Stimulated activated CD4-positive, alpha-beta T cell treated with anti-CD3 and anti-CD28 coated beads, TNF-alpha, amount 100 ng/mL, for 4 hours (primary cell): ENCODE results near the gene PTN.
"Not testable (repeated sequence)": the region's sequence is repeated elsewhere in the genome, so short reads cannot be mapped to it uniquely, and the experiment has no call there.

ENCODE experiments used
- DNase-seq, 3 experiments: peaks; one replicate each; pipeline ENCODE4 v3.0.0-alpha.2; 2020; ENCODE audit warnings: low read depth in 3 of 3

Gene PTN

DNA sequence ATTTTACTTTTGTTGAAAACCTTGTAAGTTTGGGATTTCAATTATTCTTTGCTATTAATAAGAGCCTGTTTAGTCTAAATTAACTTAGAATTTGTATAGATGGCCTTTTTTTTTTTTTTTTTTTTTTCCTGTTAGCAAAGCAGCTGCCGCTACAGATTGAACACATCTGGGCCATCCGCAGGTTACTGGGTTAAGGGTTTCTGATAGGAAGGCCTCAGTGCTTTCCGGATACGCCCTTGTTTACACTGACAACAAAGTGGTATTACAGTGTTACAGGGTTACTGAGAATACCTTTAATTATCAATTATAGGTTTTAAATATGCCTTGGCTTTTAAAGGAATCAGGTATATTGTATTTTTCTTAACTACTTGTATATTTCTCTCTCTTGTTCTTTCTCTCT is 76.8 kb downstream of the PTN start:
- DNase-seq, result no peak

DNA sequence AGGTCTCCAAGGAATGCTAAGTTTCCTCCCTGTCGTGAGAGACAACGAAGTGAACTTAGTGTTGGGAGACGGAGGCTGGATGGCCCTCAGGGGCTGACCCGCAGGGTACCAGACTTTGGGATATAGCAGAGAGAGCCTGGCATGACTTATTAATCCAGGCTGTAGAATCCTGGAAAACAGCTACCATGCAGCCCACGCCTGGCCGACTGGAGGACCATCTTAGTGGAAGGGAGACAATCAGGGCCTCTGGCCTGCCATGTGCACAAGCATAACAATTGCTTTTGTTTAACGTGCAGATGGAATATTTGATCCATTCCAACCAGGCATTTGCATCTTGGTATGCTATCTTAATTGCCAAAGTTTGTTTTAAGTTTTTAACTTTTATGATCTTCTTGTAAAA is 78.1 kb downstream of the PTN start:
- not testable (repeated sequence) for DNase-seq

DNA sequence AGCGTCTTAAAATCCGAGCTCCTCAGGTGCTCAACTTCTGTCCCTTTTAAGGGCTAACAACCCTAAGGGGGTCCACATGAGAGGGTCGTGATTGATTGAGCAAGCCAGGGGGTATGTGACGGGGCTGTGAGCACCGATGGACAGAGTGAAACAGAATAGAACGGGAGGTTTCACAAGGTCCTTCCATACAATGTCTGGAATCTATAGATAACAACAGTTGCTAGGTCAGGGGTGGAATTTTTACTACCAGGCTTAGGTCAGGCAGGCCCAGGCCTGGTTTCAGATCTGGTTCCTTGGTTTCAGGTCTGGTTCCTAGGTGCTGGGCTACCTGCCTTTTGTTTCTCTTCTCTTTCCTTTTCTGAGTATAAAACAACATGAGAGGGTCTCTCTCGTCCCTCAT is 80.9 kb downstream of the PTN start:
- DNase-seq, result no peak

DNA sequence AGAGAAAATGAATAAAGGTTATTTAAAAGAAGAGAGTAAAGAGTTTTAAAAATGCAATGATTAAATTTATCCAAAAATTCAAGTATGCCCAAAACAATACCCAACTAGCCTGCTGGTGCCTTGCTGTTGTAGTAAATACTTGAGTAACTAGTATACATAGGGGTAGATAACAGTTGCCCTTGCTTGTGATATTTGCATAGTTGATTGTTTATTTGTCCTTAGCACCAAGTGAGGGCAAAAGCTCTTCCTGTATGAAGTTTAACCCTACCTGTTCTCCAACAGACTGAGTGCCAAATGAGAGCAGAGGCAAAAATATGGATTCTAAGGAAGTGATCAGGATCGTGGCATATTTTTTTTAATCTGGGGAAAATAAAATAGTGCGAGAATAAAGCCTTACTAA is 85.0 kb downstream of the PTN start:
- DNase-seq, result no peak

DNA sequence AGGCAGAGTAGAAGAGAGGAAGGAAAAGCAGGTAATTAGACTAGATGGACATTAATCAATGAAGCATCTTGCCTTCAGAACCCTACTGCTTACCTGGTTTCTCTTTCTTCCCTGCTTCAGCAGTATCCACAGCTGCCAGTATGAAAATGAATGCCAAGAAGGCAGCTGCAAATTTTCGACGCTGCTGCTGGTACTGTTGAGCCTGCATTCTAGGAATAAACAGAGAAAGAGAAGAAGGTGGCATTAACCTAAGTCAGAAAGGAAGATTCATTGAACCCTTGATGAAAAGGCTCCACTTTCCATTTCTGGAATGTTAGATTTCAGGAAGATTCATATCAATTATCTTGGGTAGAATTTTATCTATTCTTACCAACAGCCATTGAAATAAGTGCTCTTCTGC is 88.8 kb downstream of the PTN start:
- DNase-seq, result no peak

DNA sequence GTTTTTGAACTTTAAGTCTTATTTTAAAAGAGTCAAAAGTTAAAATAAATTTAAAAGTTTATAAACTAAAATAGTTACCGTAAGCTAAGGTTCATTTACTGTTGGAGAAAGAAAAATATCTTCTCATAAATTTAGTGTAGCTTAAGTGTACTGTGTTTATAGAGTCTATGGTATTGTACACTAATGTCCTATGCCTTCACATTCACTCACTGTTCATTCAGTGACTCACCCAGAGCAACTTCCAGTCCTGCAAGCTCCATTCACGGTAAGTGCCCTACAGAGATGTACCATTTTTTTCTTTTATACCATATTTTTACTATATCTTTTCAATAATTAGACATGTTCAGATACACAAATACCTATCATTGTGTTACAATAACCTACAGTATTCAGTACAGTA is 97.6 kb downstream of the PTN start:
- DNase-seq, result no peak

DNA sequence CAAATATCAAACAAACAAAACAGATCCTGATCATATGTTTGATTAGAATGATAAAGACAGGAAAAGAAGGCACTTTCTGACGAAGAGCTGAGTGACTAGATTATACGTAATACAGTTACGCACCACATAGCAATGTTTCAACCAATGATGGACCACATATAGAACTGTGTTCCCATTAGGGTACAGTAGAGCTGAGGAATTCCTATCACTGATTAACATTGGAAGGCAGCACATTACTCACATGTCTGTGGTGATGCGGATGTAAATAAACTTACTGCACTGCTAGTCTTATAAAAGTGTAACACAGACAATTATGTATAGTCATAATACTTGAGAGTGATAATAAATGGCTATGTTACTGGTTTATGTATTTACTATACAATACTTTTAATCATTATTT is 98.3 kb downstream of the PTN start:
- DNase-seq, result no peak

DNA sequence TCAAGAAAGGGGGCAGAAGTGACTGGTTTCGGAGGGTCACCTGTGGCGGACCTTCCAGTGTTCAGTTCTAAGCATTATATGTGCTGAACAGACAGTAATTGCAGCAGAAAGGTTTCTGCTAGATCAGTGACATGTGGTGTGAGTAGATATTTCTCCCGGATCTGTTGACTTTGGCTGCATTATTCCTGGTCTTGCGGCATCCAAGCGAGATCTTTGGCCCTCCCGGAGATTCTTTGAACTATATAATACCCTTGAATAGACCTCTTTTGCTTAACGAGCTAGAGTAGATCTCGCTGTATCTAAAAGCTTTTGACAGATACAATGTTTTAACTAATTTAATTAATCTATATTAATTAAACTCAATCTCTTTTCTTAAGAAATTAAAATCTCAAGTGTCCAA is 99.8 kb downstream of the PTN start:
- DNase-seq, result no peak

DNA sequence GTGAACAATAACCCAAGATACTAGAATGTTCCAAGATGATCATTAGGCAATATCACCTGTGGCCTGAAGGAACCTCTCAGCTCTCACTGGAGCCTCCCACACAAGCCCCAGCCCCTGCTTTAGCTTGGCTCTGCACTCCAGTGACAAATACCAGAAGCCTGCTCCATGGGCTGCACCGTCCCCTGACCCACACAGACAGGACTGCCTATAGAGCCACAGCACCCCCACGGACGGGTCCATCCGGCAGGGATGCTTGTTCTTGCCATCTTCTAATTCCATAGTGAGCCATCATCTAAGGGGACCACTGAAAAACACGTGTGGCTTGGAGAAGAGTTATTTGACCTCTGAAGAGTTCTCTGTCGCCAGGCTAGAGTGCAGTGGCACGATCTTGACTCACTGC is 100.9 kb downstream of the PTN start:
- DNase-seq, result no peak

DNA sequence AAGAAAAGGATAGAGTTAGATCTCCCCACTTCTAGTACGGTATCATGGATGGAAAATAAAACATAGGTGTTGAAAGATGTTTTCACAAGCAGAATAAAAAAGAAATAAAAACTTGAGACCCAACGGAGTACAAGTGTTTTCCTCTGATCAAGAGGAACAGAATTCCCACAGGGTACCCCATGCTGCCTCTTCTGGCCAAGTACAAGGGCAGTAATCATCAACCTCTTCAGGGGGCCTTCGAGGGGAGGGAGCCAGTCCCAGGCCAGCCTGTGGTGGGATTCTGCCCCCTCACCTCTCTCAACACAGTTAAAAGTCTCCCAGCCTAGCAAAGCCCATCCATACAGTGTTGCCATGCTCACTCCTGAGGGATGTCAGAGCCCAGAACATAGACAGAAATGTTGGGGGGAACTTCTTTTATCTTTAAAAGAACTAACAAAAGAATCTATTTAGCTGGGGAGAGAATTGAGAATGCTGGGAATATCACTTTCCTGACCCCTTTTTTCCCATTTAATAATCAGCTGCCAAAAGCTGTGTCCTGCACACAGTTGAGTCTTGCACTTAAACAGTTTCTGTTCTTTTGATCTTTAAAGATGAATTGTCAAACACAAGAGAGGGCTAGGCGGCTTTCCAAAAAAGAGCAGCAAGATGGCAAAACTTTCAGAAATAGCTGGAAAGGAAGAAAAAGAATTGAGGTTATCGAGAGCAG is 101.7 kb downstream of the PTN start:
- DNase-seq, result no peak

DNA sequence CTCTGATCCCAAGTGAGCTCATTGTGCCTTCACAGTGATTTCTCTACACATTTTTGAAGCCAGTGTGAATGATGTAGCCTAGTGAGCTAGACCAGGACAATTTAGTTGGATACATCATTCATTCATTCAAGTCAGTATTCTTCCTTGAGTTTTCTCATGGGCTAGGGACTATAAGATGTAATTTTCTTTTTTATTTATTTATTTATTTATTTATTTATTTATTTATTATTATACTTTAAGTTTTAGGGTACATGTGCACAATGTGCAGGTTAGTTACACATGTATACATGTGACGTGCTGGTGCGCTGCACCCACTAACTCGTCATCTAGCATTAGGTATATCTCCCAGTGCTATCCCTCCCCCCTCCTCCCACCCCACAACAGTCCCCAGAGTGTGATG is 104.3 kb downstream of the PTN start:
- not testable (repeated sequence) for DNase-seq

DNA sequence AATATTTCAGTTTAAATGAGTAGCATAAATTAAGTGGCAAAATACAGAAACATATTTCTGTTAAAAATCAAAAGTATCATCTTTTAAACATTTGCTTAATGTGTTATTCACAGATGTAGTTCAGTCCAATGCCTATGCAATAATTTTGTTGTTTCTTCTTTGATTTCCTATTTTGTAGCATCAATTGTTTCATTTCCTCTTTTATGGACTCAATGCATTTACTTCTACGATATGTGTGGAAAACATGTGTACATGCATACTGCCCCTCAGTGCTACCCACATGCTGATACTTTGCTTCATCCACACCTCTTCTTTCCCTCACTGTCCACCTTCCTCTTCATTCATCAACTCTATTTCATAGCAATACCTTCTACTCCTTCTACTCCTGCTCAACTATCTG is 108.1 kb downstream of the PTN start:
- DNase-seq, result no peak

DNA sequence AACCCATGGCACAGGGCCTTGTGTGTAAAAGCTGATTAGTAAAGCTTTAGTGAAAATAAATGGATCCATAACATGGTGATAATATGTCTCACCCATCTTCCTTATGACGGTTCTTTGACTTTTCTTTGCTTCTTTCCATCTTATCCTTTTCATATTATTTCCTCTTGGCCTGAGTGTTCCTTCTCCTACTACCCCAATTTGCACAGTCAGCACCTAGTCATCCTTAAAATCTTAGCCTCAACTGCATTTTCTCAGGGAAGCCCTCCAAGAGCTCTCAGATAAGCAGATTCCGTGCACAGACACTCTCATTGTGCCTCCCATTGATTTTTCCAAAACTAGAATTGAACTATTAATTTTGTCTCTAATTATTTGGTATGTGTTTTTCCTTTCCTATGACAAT is 112.4 kb downstream of the PTN start:
- DNase-seq, result no peak

DNA sequence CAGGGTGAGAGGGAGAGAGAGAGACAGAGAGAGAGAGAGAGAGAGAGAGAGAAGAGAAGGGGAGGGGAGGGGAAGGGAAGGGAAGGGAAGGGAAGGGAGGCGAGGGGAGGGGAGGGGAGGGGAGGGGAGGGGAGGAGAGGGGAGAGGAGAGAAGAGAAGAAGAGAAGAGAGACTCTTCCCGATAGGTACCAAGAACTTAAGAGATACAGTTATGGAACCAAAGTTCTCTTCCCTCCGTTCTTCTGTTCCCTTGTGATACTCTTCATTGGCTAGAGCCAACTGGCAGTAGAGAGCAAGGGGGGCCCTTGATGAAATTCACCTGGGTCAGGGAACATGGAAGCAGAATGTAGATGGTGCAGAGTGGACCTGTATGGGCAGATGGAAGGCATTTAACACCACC is 122.1 kb downstream of the PTN start:
- DNase-seq, result no peak

DNA sequence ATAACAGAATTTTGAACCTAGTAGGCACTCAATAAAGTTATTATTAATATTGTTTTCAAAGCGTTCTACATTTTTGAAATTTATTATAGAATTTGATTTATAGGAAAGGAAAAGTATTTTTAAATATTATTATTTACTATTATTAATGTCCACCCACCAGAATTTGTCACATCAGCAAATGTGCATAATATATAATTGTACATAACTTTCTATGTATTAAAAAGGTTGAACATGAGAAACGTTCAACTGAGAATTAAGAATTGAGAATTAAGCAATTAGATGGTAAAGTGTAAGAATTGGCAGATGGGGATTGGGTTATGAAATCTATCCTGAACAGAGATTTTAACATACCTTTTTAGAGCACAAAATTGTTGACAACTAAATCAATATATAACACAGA is 129.8 kb downstream of the PTN start:
- DNase-seq, result no peak

DNA sequence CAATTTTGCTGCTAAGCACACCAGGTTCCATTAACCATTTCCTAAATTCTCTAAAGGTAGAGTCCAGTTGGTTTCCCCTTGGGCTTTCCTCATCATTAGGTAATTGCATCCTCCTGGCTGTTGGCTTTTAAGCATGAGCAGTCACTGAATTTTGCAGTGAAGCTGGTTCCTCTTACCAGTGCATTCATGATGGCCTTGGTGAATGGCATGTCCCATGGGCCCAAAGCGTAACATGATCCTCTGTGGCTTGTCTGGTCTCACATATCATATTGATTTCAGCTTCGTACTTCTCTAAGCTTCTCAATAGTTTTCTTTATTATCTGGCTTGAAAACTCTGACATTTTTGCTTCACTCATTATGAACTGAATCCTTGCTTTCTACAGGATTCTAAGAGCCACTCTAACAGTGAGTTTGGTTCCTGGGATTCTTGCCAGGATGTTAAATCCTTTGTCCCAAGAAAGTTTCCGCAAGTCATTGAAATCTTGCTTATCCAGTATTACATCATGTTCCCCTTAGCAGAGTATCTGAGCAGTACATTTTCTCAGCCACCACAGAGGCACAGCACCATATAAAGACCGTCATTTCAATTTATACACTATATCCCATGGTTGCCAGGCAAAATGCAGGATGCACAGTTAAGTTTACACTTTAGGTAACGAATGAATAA is 134.2 kb downstream of the PTN start:
- no peak for DNase-seq

DNA sequence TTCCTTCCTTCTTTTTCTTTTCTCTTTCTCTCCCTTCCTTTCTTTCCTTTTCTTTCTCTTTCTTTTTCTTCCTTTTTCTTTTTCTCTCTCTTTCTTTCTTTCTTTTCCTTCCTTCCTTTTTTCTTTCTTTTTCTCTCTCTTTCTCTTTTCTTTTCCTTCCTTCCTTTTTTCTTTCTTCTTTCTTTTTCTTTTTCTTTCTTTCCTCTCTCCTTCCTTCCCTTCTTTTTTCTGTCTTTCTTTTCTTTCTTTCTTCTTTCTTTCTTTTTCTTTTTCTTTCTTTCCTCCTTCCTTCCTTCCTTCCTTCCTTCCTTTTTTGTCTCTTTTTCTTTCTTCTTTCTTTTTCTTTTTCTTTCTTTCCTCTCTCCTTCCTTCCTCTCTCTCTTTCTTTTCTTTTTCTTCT is 136.8 kb downstream of the PTN start:
- DNase-seq, result no peak

DNA sequence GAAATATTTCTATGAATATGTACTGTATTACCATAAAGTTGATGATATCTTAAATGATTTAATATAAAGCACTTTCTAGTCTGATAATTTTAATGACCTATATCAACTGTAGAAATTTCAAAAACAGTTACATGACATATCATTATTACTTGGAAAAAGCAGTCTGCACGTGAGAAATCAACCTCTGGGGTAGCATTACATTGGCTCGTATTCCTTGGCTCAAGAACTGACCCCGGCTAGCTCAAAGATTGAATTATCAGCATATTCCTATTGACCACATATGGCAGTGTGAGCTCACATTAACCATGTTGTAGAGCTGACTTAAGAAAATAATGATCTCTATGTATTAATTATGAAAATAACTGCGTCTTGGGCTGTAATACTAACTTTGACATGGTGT is 139.3 kb downstream of the PTN start:
- DNase-seq, result no peak

DNA sequence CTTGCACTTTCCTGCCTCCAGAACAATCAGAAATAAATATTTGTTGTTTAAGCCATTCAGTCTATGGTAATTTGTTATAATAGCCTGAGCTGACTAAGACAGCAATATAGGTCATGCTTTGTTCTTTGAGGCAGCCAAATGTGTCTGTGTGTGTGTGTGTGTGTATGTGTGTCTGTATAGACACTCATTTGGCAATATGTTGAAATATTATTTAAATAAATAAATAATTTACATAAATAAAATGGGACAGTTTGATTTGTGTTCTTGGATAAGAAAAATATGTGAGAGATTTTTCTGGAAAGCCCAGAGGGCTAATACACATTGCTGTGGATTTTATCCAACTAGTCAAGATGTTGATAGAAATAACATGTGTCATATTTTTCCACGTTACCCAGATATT is 140.2 kb downstream of the PTN start:
- DNase-seq, result no peak

DNA sequence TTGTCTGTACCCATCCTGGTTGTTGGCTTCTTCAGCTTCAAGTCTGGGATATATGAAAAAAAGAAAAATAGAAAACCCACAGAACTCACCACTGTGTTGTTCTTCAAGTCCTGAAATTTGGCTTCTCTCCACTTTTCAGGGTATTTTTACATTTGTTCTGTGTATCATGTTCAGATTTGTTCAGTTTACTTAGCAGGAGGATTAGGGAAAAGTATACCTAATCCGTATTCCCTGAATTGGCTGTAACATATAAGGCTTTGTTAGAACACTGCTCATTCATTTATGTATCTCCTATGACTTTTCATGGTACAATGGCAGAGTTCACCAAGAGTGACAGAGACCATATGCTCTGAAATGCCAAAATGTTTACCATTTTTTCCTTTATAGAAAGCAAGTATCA is 146.9 kb downstream of the PTN start:
- DNase-seq, result no peak

DNA sequence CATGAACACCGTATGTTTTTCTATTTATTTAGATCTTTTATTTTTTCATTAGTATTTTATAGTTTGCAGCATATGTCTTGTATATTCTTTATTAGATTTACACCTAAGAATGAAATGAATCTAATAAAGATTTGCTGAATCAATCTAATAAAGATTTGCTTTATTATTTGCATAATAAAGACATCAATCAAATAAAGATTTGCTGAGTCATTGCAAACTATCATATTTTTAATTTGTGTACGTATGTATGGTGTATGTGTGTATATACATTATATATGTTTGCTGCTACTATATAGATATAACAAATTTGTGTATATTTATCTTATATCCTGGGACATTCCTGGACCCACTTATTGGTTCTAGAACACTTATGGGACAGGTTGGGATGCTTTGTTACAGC is 147.5 kb downstream of the PTN start:
- DNase-seq, result no peak

DNA sequence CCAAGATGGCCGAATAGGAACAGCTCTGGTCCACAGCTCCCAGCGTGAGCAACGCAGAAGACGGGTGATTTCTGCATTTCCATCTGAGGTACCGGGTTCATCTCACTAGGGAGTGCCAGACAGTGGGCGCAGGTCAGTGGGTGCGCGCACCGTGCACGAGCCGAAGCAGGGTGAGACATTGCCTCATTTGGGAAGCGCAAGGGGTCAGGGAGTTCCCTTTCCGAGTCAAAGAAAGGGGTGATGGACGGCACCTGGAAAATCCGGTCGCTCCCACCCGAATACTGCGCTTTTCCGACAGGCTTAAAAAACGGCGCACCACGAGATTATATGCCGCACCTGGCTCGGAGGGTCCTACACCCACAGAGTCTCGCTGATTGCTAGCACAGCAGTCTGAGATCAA is 161.9 kb downstream of the PTN start:
- not testable (repeated sequence) for DNase-seq
